SK-N-SH treated with all-trans-retinoic acid at 6 μM for 48 hours (cell line): ENCODE results near the gene INPP4B.

Experiments used
- ATAC-seq: fragments of 200-7000 bp; cut with Tn5 transposase; 3 replicates; pipeline ENCODE4 v1.9.1; 2020; ENCODE audit warnings: mild to moderate bottlenecking, moderate library complexity
- ARNTL ChIP-seq: fragments of 450-650 bp; formaldehyde crosslinking; IDR thresholded peaks from 2 replicates; pipeline ENCODE4 v1.5.0; 2020; ENCODE audit warnings: low read depth, mild to moderate bottlenecking, moderate library complexity, borderline replicate concordance
- BACH2 ChIP-seq: fragments of 250-450 bp; sonication (Bioruptor Pico); IDR thresholded peaks from 2 replicates; pipeline ENCODE4 v1.9.0; 2021; ENCODE audit warnings: mild to moderate bottlenecking, borderline replicate concordance
- CSDC2 ChIP-seq: fragments of 250-450 bp; sonication (Bioruptor Pico); IDR thresholded peaks from 2 replicates; pipeline ENCODE4 v1.5.0; 2020; ENCODE audit warnings: mild to moderate bottlenecking, moderate library complexity
- ESRRG ChIP-seq: fragments of 250-450 bp; sonication (Bioruptor Pico); IDR thresholded peaks from 2 replicates; pipeline ENCODE4 v1.6.1; 2021; ENCODE audit warnings: mild to moderate bottlenecking
- GLIS3 ChIP-seq: fragments of 250-450 bp; sonication (Bioruptor Pico); IDR thresholded peaks from 2 replicates; pipeline ENCODE4 v1.5.0; 2020; ENCODE audit warnings: mild to moderate bottlenecking, moderate library complexity
- ISL1 ChIP-seq: fragments of 250-450 bp; sonication (Bioruptor Pico); IDR thresholded peaks from 2 replicates; pipeline ENCODE4 v2.1.2; 2022; ENCODE audit warnings: mild to moderate bottlenecking, moderate library complexity
- OSR1 ChIP-seq: fragments of 250-450 bp; sonication (Bioruptor Pico); IDR thresholded peaks from 2 replicates; pipeline ENCODE4 v1.8.0; 2022; ENCODE audit warnings: moderate library complexity, mild to moderate bottlenecking, inconsistent platforms
- PPARA ChIP-seq: fragments of 250-450 bp; sonication (Bioruptor Pico); IDR thresholded peaks from 2 replicates; pipeline ENCODE4 v1.5.0; 2020; ENCODE audit warnings: mild to moderate bottlenecking, borderline replicate concordance
- SNAI2 ChIP-seq: fragments of 250-450 bp; sonication (Bioruptor Pico); IDR thresholded peaks from 2 replicates; pipeline ENCODE4 v1.5.0; 2020; ENCODE audit warnings: mild to moderate bottlenecking, moderate library complexity
- TCF4 ChIP-seq: fragments of 250-450 bp; sonication (Bioruptor Pico); IDR thresholded peaks from 2 replicates; pipeline ENCODE4 v1.8.0; 2021; ENCODE audit warnings: mild to moderate bottlenecking, moderate library complexity, borderline replicate concordance
- TOX ChIP-seq: fragments of 250-450 bp; sonication (Bioruptor Pico); IDR thresholded peaks from 2 replicates; pipeline ENCODE4 v1.8.0; 2021; ENCODE audit warnings: mild to moderate bottlenecking, moderate library complexity, borderline replicate concordance
- ZC3H10 ChIP-seq: fragments of 250-450 bp; sonication (Bioruptor Pico); IDR thresholded peaks from 2 replicates; pipeline ENCODE4 v1.5.1; 2021; ENCODE audit warnings: mild to moderate bottlenecking, moderate library complexity
- ZFP3 ChIP-seq: fragments of 250-450 bp; sonication (Bioruptor Pico); IDR thresholded peaks from 2 replicates; pipeline ENCODE4 v1.5.0; 2020; ENCODE audit warnings: mild to moderate bottlenecking, moderate library complexity
- ZFP30 ChIP-seq: fragments of 450-650 bp; formaldehyde crosslinking; IDR thresholded peaks from 2 replicates; pipeline ENCODE4 v1.5.0; 2022; ENCODE audit warnings: mild to moderate bottlenecking, moderate library complexity
- TF ChIP-seq, protein P1 (sequence below): fragments of 250-450 bp; sonication (Bioruptor Pico); IDR thresholded peaks from 2 replicates; pipeline ENCODE4 v1.8.0; 2020; ENCODE audit warnings: mild to moderate bottlenecking, moderate library complexity, borderline replicate concordance
- TF ChIP-seq, protein P2 (sequence below): fragments of 250-450 bp; sonication (Bioruptor Pico); IDR thresholded peaks from 2 replicates; pipeline ENCODE4 v1.5.1; 2020; ENCODE audit warnings: low read depth, mild to moderate bottlenecking, moderate library complexity
- TF ChIP-seq, protein P3 (sequence below): fragments of 250-450 bp; sonication (Bioruptor Pico); IDR thresholded peaks from 2 replicates; pipeline ENCODE4 v1.5.0; 2020; ENCODE audit warnings: mild to moderate bottlenecking, moderate library complexity

Gene INPP4B

DNA sequence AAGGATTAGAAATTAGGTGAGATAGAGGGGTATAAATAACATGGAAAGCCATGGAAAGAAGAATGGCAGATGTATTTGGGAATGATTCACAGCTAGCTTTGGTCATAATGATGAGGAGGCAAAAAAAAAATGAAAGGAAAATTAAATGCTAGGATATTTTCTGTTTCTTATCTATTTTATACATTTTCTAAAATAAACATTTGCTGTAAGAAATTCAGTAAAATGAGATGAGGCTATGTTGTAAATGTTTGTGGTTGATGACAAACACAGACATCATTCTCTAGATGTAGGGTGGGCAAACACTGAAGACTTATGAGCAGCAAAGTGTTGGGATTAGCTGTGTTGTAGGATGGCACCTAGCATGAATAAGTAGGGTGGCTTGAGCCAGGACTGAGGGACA, 802.6 kb downstream of the INPP4B start (continued):
- no peak for TF ChIP-seq ARNTL
- TF ChIP-seq TCF4 (CRISPR knock-in tag), result no peak
- TF ChIP-seq ZC3H10 (CRISPR knock-in tag), result no peak

DNA sequence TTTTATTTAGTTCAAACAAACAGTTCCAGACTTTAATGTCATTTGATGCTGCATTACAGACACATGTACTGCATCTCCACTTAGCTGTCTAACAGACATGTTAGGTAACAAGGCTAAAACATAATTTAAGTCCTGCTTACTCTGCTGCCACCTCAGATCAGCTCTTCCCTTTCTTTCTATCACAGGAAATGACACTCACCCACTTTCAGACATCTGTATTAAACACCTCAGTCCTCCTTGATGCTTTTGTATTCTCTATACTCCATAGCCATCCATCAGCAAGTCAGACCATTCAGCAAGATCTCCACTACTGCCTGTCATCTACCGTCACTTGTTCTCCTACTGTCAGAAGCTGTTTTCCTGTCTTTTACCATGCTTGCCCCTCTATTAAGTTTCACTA, 804.3 kb downstream of the INPP4B start:
- TF ChIP-seq ISL1 (CRISPR knock-in tag), result no peak
- TF ChIP-seq, protein P1, sequence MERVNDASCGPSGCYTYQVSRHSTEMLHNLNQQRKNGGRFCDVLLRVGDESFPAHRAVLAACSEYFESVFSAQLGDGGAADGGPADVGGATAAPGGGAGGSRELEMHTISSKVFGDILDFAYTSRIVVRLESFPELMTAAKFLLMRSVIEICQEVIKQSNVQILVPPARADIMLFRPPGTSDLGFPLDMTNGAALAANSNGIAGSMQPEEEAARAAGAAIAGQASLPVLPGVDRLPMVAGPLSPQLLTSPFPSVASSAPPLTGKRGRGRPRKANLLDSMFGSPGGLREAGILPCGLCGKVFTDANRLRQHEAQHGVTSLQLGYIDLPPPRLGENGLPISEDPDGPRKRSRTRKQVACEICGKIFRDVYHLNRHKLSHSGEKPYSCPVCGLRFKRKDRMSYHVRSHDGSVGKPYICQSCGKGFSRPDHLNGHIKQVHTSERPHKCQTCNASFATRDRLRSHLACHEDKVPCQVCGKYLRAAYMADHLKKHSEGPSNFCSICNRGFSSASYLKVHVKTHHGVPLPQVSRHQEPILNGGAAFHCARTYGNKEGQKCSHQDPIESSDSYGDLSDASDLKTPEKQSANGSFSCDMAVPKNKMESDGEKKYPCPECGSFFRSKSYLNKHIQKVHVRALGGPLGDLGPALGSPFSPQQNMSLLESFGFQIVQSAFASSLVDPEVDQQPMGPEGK, result no peak
- no peak for ATAC-seq

DNA sequence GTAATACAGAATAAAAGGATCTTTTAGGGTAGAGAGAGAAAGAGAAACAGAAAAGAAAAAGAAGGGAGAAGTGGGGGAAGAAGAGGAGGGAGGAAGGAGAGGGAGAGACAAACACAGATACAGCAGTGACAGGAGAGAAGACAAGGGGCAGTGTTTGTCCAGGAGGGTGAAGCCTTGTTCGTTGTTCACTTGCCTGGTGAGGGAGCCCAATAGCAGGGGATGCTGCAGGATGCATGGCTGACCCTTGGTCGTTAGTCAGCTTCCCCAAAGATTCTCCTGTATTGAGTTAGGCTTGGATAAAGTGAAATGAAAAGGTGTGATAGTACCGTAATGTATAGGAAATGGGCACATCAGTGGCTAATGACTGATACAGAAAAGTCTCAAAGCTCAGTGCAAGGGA, 806.1 kb downstream of the INPP4B start:
- ATAC-seq, result 0 out of 3 replicates have a peak, but pooled peaks have one; percentile 31
- TF ChIP-seq SNAI2 (CRISPR knock-in tag) (no peak), CSDC2 (CRISPR knock-in tag) (no peak), ZFP30 (CRISPR knock-in tag) (no peak), ZFP3 (CRISPR knock-in tag) (no peak), TOX (no peak), PPARA (CRISPR knock-in tag) (no peak), ARNTL (no peak), GLIS3 (CRISPR knock-in tag) (no peak), ESRRG (CRISPR knock-in tag) (no peak), ZC3H10 (CRISPR knock-in tag) (no peak), BACH2 (CRISPR knock-in tag) (no peak), ISL1 (CRISPR knock-in tag) (no peak)
- TF ChIP-seq, protein P2, sequence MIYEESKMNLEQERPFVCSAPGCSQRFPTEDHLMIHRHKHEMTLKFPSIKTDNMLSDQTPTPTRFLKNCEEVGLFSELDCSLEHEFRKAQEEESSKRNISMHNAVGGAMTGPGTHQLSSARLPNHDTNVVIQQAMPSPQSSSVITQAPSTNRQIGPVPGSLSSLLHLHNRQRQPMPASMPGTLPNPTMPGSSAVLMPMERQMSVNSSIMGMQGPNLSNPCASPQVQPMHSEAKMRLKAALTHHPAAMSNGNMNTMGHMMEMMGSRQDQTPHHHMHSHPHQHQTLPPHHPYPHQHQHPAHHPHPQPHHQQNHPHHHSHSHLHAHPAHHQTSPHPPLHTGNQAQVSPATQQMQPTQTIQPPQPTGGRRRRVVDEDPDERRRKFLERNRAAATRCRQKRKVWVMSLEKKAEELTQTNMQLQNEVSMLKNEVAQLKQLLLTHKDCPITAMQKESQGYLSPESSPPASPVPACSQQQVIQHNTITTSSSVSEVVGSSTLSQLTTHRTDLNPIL (CRISPR knock-in tag), result no peak
- TF ChIP-seq, protein P3, sequence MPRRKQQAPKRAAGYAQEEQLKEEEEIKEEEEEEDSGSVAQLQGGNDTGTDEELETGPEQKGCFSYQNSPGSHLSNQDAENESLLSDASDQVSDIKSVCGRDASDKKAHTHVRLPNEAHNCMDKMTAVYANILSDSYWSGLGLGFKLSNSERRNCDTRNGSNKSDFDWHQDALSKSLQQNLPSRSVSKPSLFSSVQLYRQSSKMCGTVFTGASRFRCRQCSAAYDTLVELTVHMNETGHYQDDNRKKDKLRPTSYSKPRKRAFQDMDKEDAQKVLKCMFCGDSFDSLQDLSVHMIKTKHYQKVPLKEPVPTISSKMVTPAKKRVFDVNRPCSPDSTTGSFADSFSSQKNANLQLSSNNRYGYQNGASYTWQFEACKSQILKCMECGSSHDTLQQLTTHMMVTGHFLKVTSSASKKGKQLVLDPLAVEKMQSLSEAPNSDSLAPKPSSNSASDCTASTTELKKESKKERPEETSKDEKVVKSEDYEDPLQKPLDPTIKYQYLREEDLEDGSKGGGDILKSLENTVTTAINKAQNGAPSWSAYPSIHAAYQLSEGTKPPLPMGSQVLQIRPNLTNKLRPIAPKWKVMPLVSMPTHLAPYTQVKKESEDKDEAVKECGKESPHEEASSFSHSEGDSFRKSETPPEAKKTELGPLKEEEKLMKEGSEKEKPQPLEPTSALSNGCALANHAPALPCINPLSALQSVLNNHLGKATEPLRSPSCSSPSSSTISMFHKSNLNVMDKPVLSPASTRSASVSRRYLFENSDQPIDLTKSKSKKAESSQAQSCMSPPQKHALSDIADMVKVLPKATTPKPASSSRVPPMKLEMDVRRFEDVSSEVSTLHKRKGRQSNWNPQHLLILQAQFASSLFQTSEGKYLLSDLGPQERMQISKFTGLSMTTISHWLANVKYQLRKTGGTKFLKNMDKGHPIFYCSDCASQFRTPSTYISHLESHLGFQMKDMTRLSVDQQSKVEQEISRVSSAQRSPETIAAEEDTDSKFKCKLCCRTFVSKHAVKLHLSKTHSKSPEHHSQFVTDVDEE, result no peak
- TF ChIP-seq, protein P1, result no peak

DNA sequence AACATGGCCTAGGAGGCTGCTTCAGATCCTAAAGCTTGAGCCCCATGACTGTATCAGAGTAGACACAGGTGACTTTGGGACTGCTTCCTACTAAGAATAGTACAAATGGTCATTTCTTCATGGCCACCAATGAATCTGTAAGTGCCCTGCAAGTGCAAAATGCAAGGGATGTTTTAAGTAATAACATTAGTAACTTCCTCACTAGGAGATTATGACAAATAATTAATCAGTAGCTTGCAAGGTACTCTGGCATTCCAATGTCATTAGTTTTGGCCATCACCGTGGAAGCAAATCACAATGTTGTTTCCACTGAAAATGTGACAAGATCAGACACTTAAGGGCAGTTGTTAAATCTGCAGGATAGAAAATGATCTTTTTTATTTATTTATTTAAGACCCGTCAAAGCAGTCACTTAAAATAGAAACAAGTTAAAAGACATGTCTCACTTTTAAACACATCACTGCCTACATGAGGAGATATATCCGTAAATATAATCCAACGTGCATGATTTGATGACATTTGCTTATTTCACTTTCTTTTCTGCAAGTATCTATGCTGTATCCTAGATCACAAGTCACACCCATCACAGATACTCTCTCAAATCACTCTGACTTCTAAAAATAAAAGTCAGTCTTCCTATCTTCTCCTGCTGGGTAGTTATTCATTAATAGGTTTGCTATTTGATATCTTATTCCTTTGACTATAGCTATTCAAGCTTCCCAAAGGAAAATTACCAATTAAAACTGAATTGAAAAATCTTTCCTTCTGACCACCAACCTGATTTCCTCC, 809.1 kb downstream of the INPP4B start:
- TF ChIP-seq, protein P3, result no peak
- TF ChIP-seq OSR1 (no peak), ZC3H10 (CRISPR knock-in tag) (no peak), TCF4 (CRISPR knock-in tag) (no peak)
- ATAC-seq, result peak; percentile 43
